Keratinocyte (primary cell): ENCODE data around the gene CIDEC. TPM values are rescaled to one million over a fixed set of nuclear protein-coding genes. Genes with fewer than 3 reads are reported as not detected.

ENCODE experiments used
- DNase-seq: peaks from one replicate; pipeline ENCODE4 v3.0.0-alpha.2; 2011; ENCODE audit warnings: low read depth, missing footprints, low spot score
- FAIRE-seq: peaks from 2 replicates; lab custom pipeline; 2011; peaks lifted over from hg19 to GRCh38; lab: Jason Lieb, UNC
- H2AFZ ChIP-seq: 2 replicates; pipeline ENCODE4 v1.6.0; 2012; ENCODE audit warnings: low read length, control low read depth, inconsistent platforms; ENCODE audit not compliant: control insufficient read depth
- H3K27ac ChIP-seq: 2 replicates; pipeline ENCODE4 v1.5.1; 2011; ENCODE audit warnings: low read length; ENCODE audit not compliant: control insufficient read depth, insufficient read depth
- H3K27me3 ChIP-seq: 3 replicates; pipeline ENCODE4 v1.6.0; 2011; ENCODE audit warnings: low read length; ENCODE audit not compliant: control insufficient read depth, insufficient read depth; ENCODE audit errors: extremely low read depth
- H3K36me3 ChIP-seq, 2 experiments: 2 replicates in 1 of 2; 3 replicates in 1 of 2; pipeline ENCODE4 v1.5.1; 2011; ENCODE audit warnings: low read length in 2 of 2, mild to moderate bottlenecking in 1 of 2; ENCODE audit not compliant: control insufficient read depth in 2 of 2, insufficient read depth in 2 of 2; ENCODE audit errors: extremely low read depth in 1 of 2
- H3K4me1 ChIP-seq: 3 replicates; pipeline ENCODE4 v1.5.1; 2011; ENCODE audit warnings: low read length; ENCODE audit not compliant: control insufficient read depth, insufficient read depth; ENCODE audit errors: extremely low read depth
- H3K4me2 ChIP-seq: 3 replicates; pipeline ENCODE4 v1.6.0; 2011; ENCODE audit warnings: low read depth, low read length; ENCODE audit not compliant: control insufficient read depth, insufficient read depth; ENCODE audit errors: extremely low read depth
- H3K4me3 ChIP-seq, 3 experiments: fragments of 200-600 bp in 1 of 3; sonication (generic) in 1 of 3; 2 replicates in 2 of 3; 3 replicates in 1 of 3; pipeline ENCODE4 v1.5.1; 2011 to 2016; ENCODE audit warnings: low read length in 3 of 3, mild to moderate bottlenecking in 3 of 3, control low read depth in 2 of 3, inconsistent platforms in 1 of 3, low read depth in 1 of 3, mixed read lengths in 1 of 3, mixed run types in 1 of 3, moderate library complexity in 1 of 3; ENCODE audit not compliant: control insufficient read depth in 2 of 3, insufficient read depth in 2 of 3; ENCODE audit errors: extremely low read depth in 1 of 3
- H3K79me2 ChIP-seq: 2 replicates; pipeline ENCODE4 v1.6.0; 2012; ENCODE audit warnings: low read length; ENCODE audit not compliant: control insufficient read depth, insufficient read depth
- H3K9ac ChIP-seq: 3 replicates; pipeline ENCODE4 v1.6.0; 2011; ENCODE audit warnings: low read length; ENCODE audit not compliant: control insufficient read depth, insufficient read depth; ENCODE audit errors: extremely low read depth
- H3K9me1 ChIP-seq: 3 replicates; pipeline ENCODE4 v1.6.0; 2011; ENCODE audit warnings: low read length; ENCODE audit not compliant: control insufficient read depth, insufficient read depth; ENCODE audit errors: extremely low read depth
- H3K9me3 ChIP-seq: 2 replicates; pipeline ENCODE4 v1.5.1; 2012; ENCODE audit warnings: low read depth, low read length; ENCODE audit not compliant: control insufficient read depth
- H4K20me1 ChIP-seq: 3 replicates; pipeline ENCODE4 v1.6.0; 2011; ENCODE audit warnings: low read length; ENCODE audit not compliant: control insufficient read depth, insufficient read depth; ENCODE audit errors: extremely low read depth
- EZH2 ChIP-seq: IDR thresholded peaks from one replicate; pipeline ENCODE4 v1.6.1; 2012; ENCODE audit warnings: inconsistent platforms, mild to moderate bottlenecking, low read length, moderate library complexity
- dilution Hi-C: fragments of 300-500 bp; cut with MboI; formaldehyde crosslinking; loops from one replicate; pipeline ENCODE4 v1.7.0; 2020; ENCODE audit warnings: low sequenced_read_pairs; ENCODE audit not compliant: extremely low pct_ligation_motif_present
- polyA plus RNA-seq, 5 experiments: library from polyadenylated mRNA; depleted of rRNA in 3 of 5; stranded (reverse) in 3 of 5; stranded (forward) in 1 of 5; unstranded in 1 of 5; fragments of >200 nt; gene quantifications; 1 replicate in 1 of 5; 2 replicates in 3 of 5; 3 replicates in 1 of 5; pipeline versions ENCODE4 v1.2.1 to v1.2.3, GENCODE V29; 2011 to 2012; ENCODE audit warnings: missing spikeins in 2 of 5, low read depth in 1 of 5, low replicate concordance in 1 of 5
- small RNA-seq, 3 experiments: library from RNA; depleted of rRNA; stranded (forward); fragments of <200 nt; gene quantifications; one replicate each; pipeline ENCODE3, GENCODE V24; 2012; ENCODE audit warnings: low read depth in 3 of 3, low replicate concordance in 1 of 3; ENCODE audit not compliant: insufficient read length in 3 of 3
- TF ChIP-seq, protein P1 (sequence below), 3 experiments: IDR thresholded peaks in 1 of 3; conservative IDR thresholded peaks in 1 of 3; optimal IDR thresholded peaks in 1 of 3; 2 replicates in 2 of 3; 3 replicates in 1 of 3; pipeline versions ENCODE3 to v1.5.1; 2011; ENCODE audit warnings: low read length in 3 of 3, mild to moderate bottlenecking in 3 of 3, moderate library complexity in 2 of 3, control low read depth in 1 of 3, inconsistent platforms in 1 of 3; ENCODE audit not compliant: insufficient read depth in 2 of 3; ENCODE audit errors: extremely low read depth in 1 of 3

The CIDEC gene
- polyA plus RNA-seq, 1 donor (not counting 4 experiments of a cell fraction or from before 2014, with no cell fraction given): not detected

GRCh38 chr3:9818666-9819335 lies 61.3 kb downstream of the CIDEC start:
- Histone ChIP-seq H3K4me2 (no peak overlapping the region), H3K9me3 (no peaks in the 10 kb centered on the region), H3K9ac (no peak overlapping the region), H3K27ac (no peak overlapping the region), H4K20me1 (no peaks in the 10 kb centered on the region), H3K27me3 (no peaks in the 10 kb centered on the region), H3K9me1 (no peaks in the 10 kb centered on the region), H3K79me2 (no peaks in the 10 kb centered on the region), H3K36me3 (peaks cover 0 to 6% of the 10 kb centered on the region in 2 experiments), H3K4me3 (no peak overlapping the region), H3K4me1 (no peaks in the 10 kb centered on the region), H2AFZ (no peak overlapping the region)
- FAIRE-seq (no peak), DNase-seq (no peak)
- TF ChIP-seq EZH2: no peak
- TF ChIP-seq, protein P1, sequence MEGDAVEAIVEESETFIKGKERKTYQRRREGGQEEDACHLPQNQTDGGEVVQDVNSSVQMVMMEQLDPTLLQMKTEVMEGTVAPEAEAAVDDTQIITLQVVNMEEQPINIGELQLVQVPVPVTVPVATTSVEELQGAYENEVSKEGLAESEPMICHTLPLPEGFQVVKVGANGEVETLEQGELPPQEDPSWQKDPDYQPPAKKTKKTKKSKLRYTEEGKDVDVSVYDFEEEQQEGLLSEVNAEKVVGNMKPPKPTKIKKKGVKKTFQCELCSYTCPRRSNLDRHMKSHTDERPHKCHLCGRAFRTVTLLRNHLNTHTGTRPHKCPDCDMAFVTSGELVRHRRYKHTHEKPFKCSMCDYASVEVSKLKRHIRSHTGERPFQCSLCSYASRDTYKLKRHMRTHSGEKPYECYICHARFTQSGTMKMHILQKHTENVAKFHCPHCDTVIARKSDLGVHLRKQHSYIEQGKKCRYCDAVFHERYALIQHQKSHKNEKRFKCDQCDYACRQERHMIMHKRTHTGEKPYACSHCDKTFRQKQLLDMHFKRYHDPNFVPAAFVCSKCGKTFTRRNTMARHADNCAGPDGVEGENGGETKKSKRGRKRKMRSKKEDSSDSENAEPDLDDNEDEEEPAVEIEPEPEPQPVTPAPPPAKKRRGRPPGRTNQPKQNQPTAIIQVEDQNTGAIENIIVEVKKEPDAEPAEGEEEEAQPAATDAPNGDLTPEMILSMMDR (optimal IDR thresholded peaks at IDR 0.05 in 1 of 3, IDR thresholded peaks at IDR 0.05 in 1 of 3, conservative IDR thresholded peaks at IDR 0.05 in 1 of 3; ENCODE audit: extremely low read depth in 1 of 3, insufficient read depth in 2 of 3, low read length in 3 of 3): no peak
- dilution Hi-C loops: no loop called here

GRCh38 chr3:9817436-9817835 lies 62.6 kb downstream of the CIDEC start:
- dilution Hi-C loops: no loop called here
- no peak overlapping the region for H3K4me2 ChIP-seq
- H2AFZ ChIP-seq: no peak overlapping the region
- no peak for TF ChIP-seq EZH2
- TF ChIP-seq, protein P1 (optimal IDR thresholded peaks at IDR 0.05 in 1 of 3, IDR thresholded peaks at IDR 0.05 in 1 of 3, conservative IDR thresholded peaks at IDR 0.05 in 1 of 3; ENCODE audit: extremely low read depth in 1 of 3, insufficient read depth in 2 of 3, low read length in 3 of 3): no peak
- no peak overlapping the region for H3K4me3 ChIP-seq
- no peaks in the 10 kb centered on the region for H3K9me3 ChIP-seq
- FAIRE-seq (no peak), DNase-seq (no peak)
- no peak overlapping the region for H3K27ac ChIP-seq
- H3K9ac ChIP-seq: no peak overlapping the region
- peaks cover 0 to 6% of the 10 kb centered on the region in 2 experiments for H3K36me3 ChIP-seq
- H3K27me3 ChIP-seq: no peaks in the 10 kb centered on the region
- no peaks in the 10 kb centered on the region for H3K79me2 ChIP-seq
- H3K9me1 ChIP-seq: no peaks in the 10 kb centered on the region
- no peaks in the 10 kb centered on the region for H4K20me1 ChIP-seq
- H3K4me1 ChIP-seq: no peaks in the 10 kb centered on the region

Small RNAs within 50 kb of the gene (small RNA-seq; reads per million reads assigned to genes)
- 0 reads per million in 3 experiments for gene RNU6-882P

Other genes with a start within 250 kb of the CIDEC start
- gene MTMR14, start 230.7 kb downstream of the CIDEC start, polyA plus RNA-seq: 23.6 to 29.3 TPM (median 28.2 TPM) in 3 replicates
- not detected in 3 replicates for gene CPNE9, start 176.4 kb downstream of the CIDEC start, polyA plus RNA-seq
- 7.9 to 9.4 TPM (median 8.0 TPM) in 3 replicates for gene BRPF1, start 148.5 kb downstream of the CIDEC start, polyA plus RNA-seq
- 14.5 to 17.5 TPM (median 14.6 TPM) in 3 replicates for gene OGG1, start 130.3 kb downstream of the CIDEC start, polyA plus RNA-seq
- gene CAMK1, start 110.3 kb downstream of the CIDEC start, polyA plus RNA-seq: 1.1 to 2.4 TPM (median 2.3 TPM) in 3 replicates
- 29.6 to 43.7 TPM (median 38.3 TPM) in 3 replicates for gene TADA3, start 87.8 kb downstream of the CIDEC start, polyA plus RNA-seq
- 161 to 325 TPM (median 173 TPM) in 3 replicates for gene ARPC4, start 87.2 kb downstream of the CIDEC start, polyA plus RNA-seq
- 11.3 to 19.1 TPM (median 11.7 TPM) in 3 replicates for gene TTLL3, start 70.0 kb downstream of the CIDEC start, polyA plus RNA-seq
- 31.5 to 39.0 TPM (median 37.6 TPM) in 3 replicates for gene RPUSD3, start 36.2 kb downstream of the CIDEC start, polyA plus RNA-seq
- 45.1 to 61.1 TPM (median 48.0 TPM) in 3 replicates for gene JAGN1, start 10.4 kb upstream of the CIDEC start, polyA plus RNA-seq
- gene IL17RE, start 22.6 kb upstream of the CIDEC start, polyA plus RNA-seq: 10.7 to 24.4 TPM (median 16.0 TPM) in 3 replicates
- 6.3 to 12.7 TPM (median 7.4 TPM) in 3 replicates for gene IL17RC, start 36.8 kb upstream of the CIDEC start, polyA plus RNA-seq
- 11.2 to 19.2 TPM (median 17.1 TPM) in 3 replicates for gene CRELD1, start 53.6 kb upstream of the CIDEC start, polyA plus RNA-seq
- gene PRRT3, start 72.2 kb upstream of the CIDEC start, polyA plus RNA-seq: 0.22 to 0.49 TPM (median 0.41 TPM) in 3 replicates
- gene EMC3, start 106.6 kb upstream of the CIDEC start, polyA plus RNA-seq: 106 to 160 TPM (median 120 TPM) in 3 replicates
- 3.4 to 20.8 TPM (median 12.5 TPM) in 3 replicates for gene FANCD2, start 146.2 kb upstream of the CIDEC start, polyA plus RNA-seq
- not detected in 3 replicates for gene FANCD2OS, start 228.0 kb upstream of the CIDEC start, polyA plus RNA-seq
- gene BRK1, start 235.4 kb upstream of the CIDEC start, polyA plus RNA-seq: 279 to 295 TPM (median 280 TPM) in 3 replicates